Umbilical cord (tissue), 2 donors: ENCODE results near the gene GARNL3. TPM values are rescaled to one million over a fixed set of nuclear protein-coding genes. Genes with fewer than 3 reads are reported as not detected.

Source experiments
- DNase-seq: peaks from one replicate; pipeline ENCODE4 v3.0.0-alpha.2; 2015; ENCODE audit warnings: low spot score
- total RNA-seq: library from RNA; depleted of rRNA; stranded (reverse); fragments of >200 nt; gene quantifications from one replicate; pipeline ENCODE4 v1.2.3, GENCODE V29; 2014; ENCODE audit warnings: low replicate concordance; ENCODE audit not compliant: insufficient read depth

Gene GARNL3
- total RNA-seq, 1 donor from 2014 or later = 34.4 TPM

DNA sequence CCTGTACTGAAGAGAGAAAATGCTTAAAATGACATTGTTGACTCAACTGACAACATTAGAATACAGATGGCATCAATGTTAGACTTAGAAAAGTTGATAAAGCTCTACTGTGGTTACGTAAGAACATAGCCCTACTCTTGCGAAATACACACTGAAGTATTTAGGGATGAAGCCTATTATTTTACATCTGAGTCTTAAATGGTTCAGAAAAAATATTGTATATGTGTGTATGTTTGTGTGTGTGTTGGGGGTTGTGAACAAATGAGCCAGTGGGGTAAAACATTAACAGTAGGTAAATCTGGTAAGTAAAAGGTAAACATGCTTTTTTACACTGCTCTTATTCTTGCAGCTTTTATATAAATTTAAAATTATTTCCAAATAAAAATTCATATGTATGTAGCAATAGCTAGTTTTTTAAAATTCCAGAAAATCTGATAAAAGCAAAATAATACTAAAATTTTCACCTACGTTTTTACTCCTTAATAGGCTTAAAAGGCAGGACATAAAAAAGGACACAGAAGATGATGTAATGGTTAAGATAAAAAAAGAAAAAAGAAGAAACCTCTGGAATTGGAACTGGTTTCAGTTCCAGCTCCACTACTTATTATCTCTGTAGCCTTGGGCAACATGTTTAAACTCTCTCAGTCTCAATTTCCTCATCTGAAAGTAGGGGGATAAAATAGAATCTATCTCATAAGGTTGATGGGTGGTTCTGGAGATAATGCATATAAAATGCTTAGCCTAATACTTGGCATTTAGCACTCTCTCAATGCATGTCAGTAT, 44.3 kb downstream of the GARNL3 start:
- peak; percentile 86 for DNase-seq

DNA sequence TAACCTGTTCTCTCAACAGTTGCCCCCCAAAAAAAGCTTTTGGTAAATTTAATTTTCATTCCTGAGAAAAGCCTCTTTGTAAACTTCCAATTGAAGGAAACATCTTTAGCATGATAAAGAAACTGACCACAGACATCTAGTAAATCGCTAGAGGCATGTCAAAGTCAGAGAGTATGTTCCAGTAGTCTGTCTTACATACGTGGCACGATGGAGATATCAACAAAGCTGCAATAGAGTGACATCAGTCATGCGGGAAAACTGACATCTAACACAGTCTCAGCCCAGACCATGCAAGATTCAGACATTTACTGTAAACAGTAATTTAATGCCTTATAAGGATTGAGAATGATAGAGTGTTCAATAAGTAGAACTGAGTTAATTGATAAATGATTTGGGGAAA, 45.1 kb downstream of the GARNL3 start:
- DNase-seq = no peak

DNA sequence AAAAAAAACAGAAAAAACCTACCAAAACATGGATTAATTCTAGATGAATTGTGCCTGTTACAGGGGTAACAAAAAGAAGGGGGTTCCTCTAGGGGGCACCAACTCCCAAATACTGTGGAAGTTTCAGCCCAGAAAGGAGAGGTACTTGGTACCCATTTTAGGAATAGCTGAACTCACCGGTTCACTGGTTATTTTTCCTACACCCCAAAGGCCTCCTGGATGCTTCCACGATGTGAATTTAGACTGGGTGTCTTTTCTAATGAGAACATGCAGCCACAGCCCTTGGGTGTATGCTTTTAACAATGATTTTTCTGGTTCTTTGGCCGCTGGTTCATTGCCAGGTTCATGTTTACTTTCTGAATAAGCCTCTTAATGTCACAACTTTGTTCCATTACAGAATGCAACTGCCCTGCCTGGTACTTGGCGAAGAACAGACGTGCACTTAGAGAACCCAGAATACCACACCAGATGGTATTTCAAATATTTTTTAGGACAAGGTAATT, 46.7 kb downstream of the GARNL3 start:
- peak; percentile 56 for DNase-seq

DNA sequence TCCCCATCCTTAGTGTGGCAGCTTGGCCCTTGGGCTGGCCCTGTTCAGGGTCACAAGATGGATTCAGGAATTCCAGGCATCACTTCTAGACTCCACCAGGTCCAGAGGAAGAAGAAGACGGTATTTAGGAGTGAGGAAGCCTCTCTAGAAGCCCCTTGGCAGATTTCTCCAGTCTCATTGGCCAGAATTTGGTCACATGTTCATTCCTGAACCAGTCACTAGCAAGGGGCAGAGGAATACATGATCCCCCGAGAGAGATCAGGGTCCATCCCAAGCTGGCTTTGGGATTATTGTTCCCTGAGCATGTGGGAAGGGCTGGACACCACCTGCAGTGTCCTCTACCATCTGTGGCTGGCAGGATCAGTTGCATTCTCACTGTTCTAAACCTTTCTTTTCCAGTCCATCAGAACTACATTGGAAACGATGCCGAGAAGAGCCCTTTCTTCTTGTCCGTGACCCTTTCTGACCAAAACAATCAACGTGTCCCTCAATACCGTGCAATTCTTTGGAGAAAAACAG, 48.5 kb downstream of the GARNL3 start:
- DNase-seq = no peak

DNA sequence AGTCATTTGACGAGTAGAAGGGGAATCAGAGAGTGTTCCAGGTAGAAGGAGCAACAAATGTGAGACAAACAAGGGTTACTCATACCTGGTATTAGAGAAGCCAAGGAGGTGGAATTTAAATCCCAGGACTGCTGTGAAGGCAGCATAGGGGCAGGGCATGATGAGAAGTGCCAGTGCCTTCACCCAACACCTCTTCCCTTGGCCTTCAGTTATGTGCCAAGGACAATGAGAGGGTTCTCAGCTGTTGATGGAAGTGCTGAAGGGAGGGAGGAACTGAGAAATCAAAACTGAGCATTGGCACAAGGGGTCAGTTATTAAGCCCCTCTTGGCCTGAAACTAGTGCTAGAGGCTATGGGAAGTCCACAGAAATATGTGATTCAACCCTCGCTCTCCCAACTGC, 50.3 kb downstream of the GARNL3 start:
- DNase-seq = no peak

DNA sequence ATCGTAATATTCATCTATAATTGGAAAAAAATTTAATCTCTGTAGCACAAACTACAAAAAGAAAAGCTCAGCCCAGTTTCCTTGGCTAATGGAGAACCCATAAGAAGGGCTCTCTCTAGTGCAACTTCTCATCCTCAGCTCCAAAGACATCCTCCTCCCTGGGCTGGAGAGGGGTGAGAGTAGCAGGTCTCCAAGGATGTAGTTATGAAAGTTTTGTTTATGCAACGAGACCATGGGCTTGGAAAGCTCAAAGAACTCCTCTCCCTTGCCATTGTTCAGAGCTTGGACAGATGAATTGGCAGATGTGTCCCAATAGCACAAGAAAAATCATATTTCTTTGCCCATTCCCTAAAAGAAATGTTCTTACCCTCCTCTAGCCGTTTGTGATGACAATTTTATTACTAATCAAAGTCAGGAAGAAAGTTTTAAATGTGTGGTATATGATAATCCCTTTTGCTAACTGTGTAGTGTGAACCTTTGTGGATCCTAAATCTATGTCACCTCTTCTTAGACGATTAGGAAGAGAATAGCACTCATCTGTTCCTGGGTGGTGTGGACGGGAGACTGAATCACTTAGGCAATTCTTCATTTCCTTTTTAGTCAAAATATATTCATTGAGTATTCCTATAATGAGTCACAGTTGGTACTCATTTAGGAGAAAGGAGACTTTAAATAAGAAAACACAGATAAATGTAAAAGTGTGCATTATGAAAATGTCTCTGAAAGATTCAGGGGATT, 52.2 kb downstream of the GARNL3 start:
- no peak for DNase-seq

DNA sequence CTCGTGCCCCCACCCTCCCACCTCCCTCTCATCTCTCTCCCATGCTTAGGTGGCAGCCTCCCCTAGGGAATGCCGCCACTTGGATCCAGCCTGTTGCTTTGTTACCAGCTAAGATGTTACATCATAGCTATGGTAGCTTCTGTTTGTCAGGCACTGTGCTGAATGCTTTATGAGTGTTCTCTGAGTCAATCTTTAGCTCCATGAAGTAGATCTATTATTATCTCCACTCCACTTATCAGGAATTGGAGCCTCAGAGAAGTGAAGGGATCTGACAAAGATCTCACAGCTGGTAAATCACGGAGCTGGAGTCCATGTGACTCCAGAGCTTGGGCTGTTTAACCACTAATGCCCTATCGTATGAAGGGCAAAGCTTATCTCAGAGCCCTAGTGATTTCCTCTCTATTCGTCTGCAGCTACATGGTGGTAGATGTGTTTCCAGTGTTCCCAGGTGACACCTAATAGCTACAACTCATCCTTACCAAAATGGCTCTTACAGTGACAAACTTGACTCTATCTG, 54.1 kb downstream of the GARNL3 start:
- DNase-seq = peak; percentile 97

DNA sequence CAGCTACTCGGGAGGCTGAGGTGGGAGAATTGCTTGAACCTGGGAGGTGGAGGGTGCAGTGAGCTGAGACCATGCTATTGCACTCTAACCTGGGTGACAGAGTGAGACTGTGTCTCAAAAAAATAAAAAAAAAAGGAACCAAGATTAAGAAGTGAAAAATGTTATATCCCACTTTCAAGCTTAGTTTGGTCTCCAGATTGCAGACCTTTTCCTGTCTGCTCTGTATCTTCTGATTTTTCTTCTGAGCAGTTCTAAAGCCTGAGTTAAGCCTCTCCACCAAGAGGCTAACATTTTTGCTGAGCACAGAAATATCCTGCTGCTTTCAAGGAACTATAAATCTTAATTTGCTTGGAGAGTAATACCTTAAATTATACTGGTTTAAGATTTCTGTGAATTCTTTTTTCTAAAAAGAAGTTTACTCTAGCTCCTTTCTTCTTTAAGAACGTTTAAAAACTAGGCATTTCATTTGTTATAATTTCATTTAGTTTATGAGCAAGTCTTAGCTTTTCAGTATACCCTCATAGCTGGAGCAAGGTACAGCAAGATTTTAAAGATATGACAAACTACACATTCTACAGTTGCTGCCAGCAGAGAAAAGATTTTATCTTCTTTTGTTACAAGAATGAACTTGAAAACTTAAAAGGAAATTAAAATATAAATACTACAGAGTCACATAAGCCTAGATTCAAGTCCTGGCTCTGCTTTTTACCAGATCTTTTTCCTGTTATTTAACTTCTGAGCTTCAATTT, 55.0 kb downstream of the GARNL3 start:
- DNase-seq = peak; percentile 95

DNA sequence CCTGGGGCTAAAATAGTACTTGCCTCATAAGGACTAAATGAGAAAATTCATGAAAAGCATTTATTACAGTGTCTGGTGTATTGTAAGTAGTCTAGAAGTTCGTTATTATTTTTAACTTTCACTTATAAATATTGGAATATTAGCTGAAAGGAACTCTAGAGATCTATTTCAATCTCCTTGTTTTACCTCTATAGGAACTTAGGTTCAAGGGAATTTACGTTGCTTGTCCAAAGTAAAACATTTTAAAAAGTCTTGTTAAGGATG, 55.5 kb downstream of the GARNL3 start:
- DNase-seq = no peak

DNA sequence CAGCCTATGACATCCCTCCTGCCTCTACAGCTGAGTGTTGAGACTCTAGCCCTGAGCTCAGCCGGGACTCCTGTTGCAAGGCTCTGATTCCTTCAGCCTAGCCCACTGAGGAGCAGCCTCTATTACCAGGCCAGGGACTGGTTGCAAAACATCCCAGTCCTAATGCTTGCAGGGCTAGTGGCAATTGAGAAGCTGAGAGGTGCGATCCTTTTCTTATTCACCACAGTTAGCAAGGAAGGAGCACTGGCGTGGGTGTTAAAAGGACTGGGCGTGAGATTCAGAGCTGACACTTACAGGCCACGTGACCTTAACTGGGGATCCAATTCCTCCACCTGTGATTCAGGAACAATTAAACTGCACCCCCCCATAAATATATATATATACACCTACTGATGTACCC, 58.8 kb downstream of the GARNL3 start:
- DNase-seq = no peak

DNA sequence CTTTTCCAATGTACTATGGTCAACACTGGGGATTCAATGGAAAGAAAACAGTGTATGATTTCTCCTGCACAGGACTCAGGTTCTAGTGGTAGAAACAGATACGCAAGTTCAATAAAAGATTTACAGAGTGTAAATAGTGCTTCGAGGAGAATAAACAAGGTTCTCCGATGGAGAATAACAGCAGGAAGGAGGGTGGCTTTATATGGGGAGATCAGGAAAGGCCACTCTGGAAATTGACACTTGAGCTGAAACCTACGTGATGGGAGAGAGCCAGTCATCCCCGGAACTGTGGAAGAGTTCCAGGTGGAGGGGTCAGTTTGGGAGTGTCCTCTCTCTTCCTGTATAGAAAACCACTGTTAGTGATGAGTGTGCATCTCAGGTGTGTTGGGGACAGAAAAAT, 65.9 kb downstream of the GARNL3 start:
- DNase-seq = no peak

DNA sequence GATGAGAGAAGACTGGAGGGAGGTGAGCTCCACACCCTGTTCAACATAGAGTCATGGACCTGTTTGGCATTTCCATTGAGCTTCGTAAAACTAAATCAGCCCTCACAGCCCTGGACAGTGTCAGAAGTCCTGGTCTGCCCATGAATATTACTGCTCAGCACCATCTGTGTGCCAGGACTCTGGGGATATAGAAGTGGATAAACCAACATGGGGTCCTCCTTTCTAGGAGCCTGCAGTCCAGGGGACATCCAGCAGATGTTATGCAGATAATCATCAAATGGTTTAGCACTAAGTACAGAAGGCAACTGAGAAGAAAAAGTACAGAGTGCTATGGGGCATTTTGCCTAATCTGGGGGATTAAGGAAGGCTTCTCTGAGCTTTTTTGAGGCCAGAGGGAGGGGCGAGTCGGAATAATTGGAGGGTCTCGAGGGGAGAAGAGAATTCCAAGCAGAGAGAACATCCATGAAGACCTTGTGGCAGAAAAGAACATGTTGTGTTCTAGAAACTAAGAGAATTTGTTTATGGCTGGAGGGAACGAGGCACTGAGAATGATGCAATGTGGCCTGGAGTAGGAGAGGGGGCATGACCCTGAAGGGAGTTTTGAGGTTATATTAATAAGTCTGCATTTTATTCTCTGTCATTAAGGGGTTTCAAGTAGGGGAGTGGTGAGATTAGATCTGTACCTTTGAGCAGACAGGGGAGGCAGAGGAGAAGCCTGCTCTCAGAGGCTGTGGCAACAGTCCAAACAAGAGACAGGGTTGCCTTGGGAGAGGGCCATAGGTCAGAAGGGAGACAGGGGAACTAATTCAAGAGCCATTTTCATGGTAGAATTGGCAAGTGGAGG, 68.9 kb downstream of the GARNL3 start:
- DNase-seq = peak; percentile 93

DNA sequence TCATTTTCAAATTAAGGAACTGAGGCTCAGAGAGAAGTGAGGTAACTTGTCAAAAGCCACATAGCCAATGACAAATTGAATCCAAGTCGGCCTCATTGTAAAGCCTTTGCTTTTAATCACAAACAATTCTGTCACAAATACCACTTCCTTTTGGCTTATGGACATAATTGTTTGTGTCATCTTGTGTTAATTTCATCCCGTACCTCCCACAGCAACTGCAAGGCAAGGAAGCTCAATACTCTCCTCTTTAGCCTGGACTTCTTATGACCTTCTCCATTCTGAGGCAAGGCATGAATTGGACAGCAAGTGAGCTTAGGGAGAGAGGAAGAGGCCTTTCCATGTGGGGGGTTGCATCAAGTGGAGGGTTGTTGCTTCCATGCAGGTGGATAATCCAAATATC, 70.2 kb downstream of the GARNL3 start:
- DNase-seq = no peak

DNA sequence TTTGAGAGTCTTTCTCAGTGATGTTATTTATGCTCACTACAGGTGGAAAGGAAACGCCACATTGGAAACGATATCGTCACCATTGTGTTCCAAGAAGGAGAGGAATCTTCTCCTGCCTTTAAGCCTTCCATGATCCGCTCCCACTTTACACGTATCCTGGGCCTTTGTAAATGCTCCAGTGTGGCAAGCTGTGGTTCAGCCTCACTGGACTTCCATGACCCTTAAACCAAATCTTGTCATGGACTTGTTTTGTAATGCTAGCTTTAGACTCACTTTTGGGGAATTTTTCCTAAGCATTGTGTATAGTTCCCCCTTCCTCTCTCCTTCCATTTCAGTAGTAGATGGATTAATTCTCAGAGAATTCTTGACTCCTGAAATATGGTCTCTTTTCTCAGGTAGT, 71.5 kb downstream of the GARNL3 start:
- DNase-seq = no peak

DNA sequence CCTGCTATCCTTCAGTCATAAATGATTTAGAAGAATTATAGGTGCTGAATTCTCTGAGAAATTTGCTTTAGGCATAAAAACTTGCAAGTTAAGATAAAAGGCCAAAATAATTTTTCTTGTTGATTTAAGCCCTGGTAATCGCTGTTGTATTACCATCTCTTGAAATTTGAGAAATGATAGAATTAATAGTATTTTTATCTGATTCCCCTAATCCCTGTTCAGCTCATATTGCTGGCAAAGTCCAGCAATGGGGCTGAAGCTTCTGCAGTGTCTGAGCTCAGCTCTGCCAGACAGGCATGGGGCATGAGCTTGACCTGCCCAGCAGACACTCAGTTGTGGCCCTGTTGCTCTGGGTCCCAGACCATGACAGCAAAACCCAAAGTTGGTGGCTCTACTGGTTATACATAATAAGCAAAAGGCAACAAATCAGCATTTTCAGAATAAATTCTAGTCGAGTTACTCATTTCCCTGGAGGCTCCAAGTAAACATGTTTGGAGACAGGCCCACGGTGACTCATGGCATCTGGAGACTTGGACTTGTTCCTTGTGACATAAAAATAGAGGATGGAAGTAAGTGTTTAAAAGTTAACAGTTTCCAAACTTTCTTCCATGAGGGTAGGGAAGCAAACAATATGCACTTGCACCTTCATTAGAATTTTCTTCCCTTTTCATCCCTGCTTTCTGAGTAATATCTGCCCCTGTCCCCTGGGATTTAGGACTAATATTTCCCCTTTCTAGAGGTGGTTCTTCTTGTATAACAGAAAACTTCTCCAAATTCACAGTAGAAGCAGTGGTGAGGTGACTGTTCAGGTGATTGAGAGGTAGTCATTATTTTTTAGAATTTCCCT, 72.2 kb downstream of the GARNL3 start:
- peak; percentile 98 for DNase-seq

DNA sequence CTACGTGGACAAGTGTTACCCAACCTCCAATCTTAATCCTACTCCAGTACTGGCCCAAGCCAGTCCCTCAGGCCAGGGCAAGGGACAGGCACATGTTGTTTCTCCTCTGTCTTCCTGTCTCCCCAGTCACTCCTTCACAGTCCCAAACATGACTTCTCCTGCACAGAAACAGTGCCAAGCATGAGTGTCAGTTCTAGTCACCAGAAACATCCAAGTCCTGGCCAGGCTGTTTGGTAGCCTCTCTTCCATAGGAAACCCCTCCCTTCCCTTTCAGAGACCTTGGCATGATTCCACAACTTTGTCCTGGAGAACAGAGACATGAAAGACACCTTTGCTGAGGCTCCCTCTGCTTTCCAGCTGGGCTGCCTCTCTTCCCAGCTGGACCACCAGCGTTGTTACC, 76.1 kb downstream of the GARNL3 start:
- DNase-seq = no peak

DNA sequence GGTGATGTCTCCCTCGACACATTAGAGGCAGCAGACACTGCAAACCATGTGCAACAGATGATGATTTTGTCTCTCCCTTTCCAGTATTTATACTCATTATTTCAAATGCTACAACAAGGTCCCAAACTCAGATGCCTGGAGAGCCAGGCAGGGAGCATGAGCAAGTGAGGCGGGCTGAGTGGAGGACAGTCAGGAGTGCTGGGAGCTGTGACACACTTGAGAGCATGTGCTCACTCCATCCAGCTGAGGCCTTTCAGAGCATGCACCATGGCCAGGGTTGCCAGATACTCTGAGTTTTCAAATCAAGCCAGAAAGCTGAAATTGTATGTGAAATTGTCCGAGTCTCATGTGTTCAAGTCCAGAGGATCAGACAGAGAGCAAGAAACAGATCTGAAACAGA, 76.6 kb downstream of the GARNL3 start:
- DNase-seq = no peak

DNA sequence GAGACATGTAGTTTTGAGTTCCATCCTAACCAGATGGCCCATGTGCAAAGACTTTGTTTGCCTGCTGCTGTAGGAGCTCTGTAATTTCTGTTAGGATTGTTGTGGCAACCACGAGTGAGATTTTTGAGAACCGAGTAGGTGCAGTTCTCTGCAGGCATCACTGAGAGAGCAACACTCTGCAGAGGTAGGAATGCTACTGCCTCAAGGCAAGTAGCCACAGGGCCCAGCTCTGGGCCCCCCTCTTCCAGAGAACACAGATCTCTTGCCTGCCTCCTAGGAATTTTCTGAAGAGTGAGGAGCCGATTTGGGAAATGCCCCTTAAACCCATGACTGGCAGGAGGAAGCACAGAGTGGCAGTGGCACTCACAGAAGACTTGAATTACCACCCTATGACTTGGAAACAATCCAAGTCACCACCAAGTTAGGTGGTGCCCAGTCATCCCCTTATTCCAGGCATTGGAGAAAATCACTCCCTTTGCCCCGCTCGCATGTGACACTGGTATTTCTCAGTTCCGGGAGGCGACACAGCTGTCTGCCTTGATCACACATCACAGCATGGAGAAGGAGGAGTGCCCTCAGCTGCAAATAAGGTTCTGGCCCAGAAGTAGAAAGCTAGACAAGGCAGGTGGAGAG, 79.9 kb downstream of the GARNL3 start:
- DNase-seq = no peak

DNA sequence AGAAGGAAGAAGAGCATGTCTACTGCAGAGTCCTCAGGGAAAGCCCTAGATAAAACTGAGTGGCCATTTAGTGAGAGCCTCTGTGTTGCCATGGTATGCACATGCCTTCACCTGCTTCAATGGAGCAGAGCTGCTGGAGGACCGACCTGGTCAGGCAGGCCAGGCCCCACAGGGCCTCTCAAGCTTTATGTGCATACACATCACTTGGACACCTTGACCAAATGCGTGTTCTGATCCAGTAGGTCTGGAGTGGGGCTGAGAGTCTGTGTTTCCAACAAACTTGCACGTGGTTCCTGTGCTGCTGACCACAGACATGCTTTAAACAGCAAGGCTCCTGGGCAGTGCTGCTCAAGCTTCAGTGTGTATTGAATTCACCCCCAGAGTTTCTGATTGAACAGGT, 81.0 kb downstream of the GARNL3 start:
- no peak for DNase-seq

DNA sequence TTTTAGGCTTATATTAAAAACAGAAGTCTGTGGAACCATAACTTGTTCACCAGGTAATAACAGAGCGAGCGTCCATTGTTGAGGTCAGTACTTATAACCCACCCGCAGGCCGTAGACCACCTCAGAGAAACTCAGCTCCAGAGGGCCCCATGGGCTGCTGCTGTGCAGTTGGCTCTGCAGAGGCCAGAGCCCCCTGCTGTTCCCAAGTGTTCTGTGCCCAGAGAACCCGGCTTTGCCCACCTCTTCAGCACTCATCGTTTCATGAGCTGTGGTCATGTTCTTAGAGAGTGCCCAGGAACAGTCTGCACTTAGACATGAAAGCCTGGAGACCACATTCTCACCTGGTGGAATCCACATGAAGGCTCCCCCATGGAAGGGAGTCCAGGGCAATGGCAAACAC, 82.0 kb downstream of the GARNL3 start:
- no peak for DNase-seq
